ENCODE results near the gene IGSF21.
"Not testable (repeated sequence)": the region's sequence is repeated elsewhere in the genome, so short reads cannot be mapped to it uniquely, and the experiment has no call there.

Gene IGSF21

GRCh38 chr1:18337757-18338156, 230.2 kb downstream of the IGSF21 start:
- no peak for DNase-seq

DNA sequence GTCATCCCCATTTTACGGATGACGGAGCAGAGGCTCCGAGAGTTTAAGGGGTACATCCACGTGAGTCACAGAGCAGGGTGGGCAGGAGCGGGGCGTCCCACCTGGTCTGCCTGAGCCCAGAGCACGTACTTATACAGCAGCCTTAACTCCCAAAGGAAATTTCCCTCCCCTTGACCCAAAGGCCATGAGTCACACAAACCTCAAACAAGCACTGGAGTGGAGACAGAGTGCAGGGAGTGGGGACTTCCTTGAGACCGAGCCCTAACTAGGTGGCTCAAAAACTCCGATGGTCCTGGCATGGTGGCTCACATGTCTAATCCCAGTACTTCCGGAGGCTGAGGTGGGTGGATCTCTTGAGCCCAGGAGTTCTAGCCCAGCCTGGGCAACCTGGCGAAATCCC, 231.6 kb downstream of the IGSF21 start:
- DNase-seq, result no peak

DNA sequence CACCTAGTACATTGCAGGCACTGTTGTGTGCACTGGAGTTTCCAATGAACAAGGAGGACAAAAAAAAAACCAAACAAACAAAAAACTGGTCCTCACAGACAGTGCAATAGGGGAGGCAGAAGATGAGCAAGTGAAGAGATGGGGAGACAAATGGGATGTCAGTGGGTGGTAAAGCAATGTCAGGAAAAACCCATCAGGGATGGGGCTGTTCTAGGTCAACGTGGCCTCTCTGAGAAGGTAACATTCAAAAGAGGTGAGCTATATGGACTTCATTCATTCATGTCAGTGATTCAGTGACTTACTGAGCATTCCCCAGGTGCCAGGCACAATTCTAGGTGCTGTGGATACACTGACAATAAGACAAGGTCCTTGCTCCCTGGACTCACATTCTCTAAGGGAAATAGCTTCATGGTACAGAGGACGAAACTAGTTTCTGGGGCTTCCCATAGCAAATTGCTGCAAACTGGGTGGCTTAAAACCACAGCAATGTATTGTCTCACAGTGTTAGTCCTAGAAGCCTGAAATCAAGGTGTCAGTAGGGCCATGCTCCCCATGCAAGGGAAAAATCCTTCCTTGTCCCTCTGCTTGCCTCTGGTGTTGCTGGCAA, 232.7 kb downstream of the IGSF21 start:
- no peak for DNase-seq

GRCh38 chr1:18340787-18341186, 233.2 kb downstream of the IGSF21 start:
- no peak for DNase-seq

DNA sequence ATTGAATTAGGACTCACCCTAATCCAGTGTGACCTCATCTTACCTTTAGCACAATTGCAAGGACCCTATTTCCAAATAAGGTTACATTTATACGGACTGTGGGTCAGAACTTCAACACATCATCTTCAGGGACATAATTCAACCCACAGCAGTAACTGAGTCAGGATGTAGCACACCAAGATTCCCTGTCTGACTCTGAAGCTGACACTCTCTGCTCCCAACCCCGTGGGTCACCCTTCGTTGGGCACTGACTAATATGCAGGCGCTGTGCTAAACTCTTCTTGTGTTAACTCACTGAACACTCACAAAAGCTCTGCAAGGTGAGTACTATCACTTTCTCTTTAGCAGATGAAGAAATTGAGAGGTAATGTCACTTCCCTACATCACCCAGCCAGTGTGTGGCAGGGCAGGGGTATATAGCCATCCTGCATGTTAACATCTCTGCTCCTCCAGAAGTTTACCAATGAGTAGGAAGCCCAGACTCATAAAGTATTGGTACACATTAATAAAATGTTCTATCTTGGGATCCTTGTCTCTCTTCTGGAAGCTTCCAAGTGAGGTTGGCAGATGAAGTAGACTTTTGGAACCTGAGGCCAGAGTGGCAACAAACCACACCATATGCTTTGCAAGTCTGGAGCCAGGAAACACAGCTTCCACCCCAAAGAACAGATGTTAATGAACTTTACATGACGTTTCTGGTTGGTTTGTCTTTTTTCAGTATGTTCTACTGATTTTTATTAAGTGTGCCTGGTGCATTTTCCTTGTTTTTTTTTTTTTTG, 233.9 kb downstream of the IGSF21 start:
- no peak for DNase-seq

DNA sequence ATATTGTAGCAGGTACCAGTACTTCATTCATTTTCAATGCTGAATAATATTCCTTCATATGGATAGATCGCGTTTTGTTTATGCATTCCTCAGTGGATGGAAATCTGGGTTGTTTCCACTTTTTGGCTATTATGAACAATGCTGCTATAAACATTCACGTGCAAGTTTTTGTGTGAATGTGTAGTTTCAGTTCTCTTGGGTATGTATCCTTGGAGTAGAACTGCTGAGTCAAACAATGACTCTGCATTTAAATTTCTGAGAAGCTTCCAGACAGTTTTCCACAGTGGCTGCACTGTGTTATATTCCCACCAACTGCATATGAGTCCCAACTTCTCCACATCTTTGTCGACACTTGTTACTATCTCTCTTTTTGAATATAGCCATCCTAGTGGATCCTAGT, 235.1 kb downstream of the IGSF21 start:
- no peak for DNase-seq

- no peak for DNase-seq
These were observed 236.0 kb downstream of the IGSF21 start for GRCh38 chr1:18343581-18343980.

DNA sequence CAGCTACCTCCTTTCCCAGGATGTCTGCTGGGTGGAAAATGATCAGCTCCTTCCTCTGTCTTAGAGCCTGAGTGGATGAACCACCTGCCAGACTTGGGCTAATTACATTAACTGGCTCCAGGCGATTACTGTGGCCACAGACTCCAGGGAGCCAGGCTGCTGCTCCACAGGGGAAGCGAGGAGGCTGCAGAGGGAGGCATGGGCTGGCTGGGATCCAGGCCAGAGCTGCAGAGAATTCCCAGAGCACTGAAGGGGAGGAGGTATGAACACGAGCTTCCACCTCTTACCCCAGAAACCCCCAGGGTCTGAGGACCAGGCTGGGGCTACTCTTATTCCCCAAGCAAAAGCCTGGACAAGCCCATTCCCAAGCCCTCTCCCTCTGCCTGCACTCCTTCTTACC, 237.2 kb downstream of the IGSF21 start:
- no peak for DNase-seq

DNA sequence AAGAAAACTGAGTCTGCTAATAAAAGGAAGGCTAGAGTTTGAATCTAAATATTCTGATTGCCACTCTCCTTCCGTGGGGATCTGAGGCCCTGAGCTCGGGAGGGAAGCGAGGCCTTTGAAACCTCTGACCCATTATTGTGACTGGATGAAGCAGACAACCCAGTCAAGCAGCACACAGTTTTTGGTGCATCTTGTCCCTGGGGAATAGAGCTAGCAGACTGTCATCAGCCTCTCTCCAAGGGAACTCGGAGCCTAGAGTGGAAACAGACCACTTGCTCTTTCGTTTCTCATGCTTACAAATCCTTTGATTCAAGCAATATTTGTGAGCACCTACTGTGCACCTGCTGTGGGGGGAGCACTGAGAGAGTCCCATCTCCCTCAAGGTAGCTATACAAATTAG, 240.0 kb downstream of the IGSF21 start:
- DNase-seq, result no peak

DNA sequence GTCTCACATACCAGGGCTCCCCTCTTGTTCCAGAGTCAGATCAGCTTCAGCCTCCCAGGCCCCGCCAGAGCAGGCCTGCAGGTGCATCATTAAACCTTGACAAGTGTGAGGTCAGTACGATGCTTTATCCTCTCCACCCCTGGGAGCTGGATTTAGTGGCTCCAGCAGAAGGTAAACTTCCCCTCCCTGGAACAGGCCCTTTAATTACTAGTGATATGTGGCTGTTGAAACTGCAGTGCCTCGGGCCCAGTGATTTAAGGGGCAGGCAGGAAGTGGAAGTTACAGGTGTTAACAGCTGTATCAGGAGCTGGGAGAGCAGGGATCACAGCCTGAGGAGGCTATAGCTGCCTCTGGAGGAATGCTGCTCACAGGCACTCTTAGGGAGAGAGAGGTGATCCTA, 240.8 kb downstream of the IGSF21 start:
- no peak for DNase-seq

GRCh38 chr1:18350747-18351146, 243.1 kb downstream of the IGSF21 start:
- no peak for DNase-seq

DNA sequence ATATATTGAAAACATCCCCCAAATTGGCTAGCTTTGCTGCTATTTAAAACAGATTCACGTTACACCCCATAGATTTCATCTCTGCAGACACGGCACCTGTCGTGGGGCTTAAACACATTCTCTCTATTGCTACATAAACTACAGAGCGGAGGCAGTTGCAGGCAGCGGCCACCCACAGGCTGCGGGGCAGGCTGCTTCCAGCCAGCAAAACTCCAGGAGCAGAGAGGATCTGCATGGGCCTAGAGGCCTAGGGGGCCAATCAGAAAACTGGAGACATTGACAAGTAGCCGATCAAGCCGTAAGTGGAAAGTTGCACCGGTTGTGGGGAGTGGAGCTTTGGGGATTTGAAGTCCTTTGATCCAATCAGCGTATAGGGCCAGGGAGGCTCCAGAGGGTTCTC, 244.1 kb downstream of the IGSF21 start:
- no peak for DNase-seq

- DNase-seq, result no peak
These were observed 245.2 kb downstream of the IGSF21 start for GRCh38 chr1:18352636-18353265.

GRCh38 chr1:18353528-18353927, 245.9 kb downstream of the IGSF21 start:
- DNase-seq, result no peak

- DNase-seq, result no peak
These were observed 246.4 kb downstream of the IGSF21 start for GRCh38 chr1:18353992-18354391.

DNA sequence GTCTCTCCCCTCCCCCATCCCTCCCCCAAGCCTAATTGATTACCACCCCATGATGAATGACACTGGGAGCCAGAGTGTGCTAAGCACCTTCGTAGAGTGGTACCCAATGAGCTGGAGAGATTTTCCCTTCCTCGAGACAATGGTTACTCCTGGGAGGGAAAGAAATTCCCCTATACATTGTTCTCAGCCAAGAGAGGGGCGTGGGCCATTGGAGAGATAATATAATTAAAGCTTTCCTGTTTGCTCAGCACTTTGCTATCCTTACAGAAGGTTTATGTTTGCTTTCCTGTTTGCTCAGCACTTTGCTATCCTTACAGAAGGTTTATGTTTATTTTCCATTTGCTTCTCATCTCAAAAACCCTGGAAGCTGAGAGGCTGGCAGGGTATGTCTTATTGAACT, 247.0 kb downstream of the IGSF21 start:
- DNase-seq, result no peak

GRCh38 chr1:18357622-18358230, 250.1 kb downstream of the IGSF21 start:
- no peak for DNase-seq

DNA sequence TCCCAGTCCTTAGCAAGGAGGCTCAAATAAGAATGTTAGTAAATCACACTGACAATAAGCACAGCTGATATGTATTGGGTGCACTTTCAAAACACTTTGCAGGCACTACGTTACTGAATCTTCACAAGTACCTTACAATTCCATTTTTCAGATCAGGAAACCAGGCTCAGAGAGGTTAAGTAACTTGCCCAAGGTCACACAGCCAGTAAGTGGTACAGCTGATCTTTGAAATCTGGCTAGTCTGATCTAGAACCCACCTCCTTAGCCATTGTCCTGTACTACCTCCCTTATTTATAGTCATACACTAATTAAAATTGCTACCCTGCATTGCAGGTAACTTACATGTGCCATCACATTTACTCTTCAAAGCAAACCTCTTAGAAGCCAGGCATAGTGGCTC, 251.0 kb downstream of the IGSF21 start:
- no peak for DNase-seq

GRCh38 chr1:18360251-18360650, 252.7 kb downstream of the IGSF21 start:
- no peak for DNase-seq

GRCh38 chr1:18362150-18362549, 254.6 kb downstream of the IGSF21 start:
- no peak for DNase-seq

DNA sequence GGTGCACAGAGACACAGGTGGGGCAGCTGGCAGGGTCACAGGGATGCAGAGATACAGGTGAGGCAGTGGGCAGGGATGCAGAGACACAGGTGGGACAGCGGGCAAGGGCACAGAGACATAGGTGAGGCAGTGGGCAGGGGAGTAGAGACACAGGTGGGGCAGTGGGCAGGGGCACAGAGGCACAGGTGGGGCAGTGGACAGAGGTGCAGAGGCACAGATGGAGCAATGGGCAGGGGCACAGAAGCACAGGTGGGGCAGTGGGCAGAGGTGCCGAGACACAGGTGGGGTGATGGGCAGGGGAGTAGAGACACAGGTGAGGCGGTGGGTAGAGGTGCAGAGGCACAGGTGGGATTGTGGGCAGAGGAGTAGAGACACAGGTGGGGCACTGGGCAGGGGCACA, 255.8 kb downstream of the IGSF21 start:
- no peak for DNase-seq

DNA sequence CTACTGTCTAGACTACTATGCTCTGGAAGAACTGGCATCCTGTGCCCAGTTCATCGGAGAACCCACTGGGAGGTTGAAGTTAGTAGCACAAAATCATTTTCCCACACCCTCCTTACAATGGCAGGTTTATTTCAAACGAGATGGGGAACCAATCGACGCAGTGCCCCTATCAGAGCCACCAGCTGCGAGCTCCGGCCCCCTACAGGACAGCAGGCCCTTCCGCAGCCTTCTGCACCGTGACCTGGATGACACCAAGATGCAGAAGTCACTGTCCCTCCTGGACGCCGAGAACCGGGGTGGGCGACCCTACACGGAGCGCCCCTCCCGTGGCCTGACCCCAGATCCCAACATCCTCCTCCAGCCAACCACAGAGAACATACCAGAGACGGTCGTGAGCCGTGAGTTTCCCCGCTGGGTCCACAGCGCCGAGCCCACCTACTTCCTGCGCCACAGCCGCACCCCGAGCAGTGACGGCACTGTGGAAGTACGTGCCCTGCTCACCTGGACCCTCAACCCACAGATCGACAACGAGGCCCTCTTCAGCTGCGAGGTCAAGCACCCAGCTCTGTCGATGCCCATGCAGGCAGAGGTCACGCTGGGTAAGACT, 257.6 kb downstream of the IGSF21 start:
- DNase-seq, result no peak

GRCh38 chr1:18372505-18372904, 264.9 kb downstream of the IGSF21 start:
- DNase-seq, result not testable (repeated sequence)

Data from CD4-positive, alpha-beta T cell treated with Interleukin-17A for 4 hours (primary cell).